ENCODE measurements around the gene LGALS1. TPM values are rescaled to one million over a fixed set of nuclear protein-coding genes. Genes with fewer than 3 reads are reported as not detected.

Gene LGALS1
- total RNA-seq, 1 experiment from 2014 or later = 32.8 TPM

DNA sequence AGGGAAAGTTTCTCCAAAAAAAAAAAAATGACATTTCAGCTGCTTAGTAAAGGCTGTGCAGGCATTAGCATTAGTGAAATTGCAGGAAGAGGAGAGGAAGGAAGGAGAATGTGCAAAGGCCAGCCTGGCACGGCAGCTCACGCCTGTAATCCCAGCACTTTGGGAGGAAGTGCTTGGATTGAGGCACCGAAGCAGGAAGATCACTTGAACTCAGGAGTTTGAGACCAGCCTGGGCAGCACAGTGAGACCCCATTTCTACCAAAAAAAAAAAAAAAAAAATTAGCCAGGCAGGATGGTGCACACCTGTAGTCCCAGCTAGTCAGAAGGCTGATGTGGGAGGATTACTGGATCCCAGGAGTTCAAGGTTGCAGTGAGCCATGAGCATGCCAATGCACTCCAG lies 29.2 kb downstream of the LGALS1 start:
- Histone ChIP-seq H3K4me1 (ENCODE audit: insufficient read depth, low read length) (no peaks in the 10 kb centered on the region), H4K20me1 (ENCODE audit: control insufficient read depth, insufficient read depth, insufficient read length) (no peaks in the 10 kb centered on the region), H3K9ac (ENCODE audit: extremely low read depth, insufficient read length, low read length) (no peak overlapping the region), H3K56ac (ENCODE audit: insufficient read length, low read depth, low read length) (no peak overlapping the region), H2AK5ac (ENCODE audit: insufficient read length, low read length) (no peak overlapping the region), H3K4me2 (ENCODE audit: insufficient read depth, insufficient read length, low read length) (no peak overlapping the region), H3T11ph (ENCODE audit: low read length) (no peak overlapping the region), H3K14ac (ENCODE audit: insufficient read depth, low read length) (no peak overlapping the region), H3K79me1 (ENCODE audit: insufficient read depth, low read depth, low read length, poor library complexity, severe bottlenecking) (no peaks in the 10 kb centered on the region), H3K27me3 (ENCODE audit: insufficient read depth, low read length) (no peaks in the 10 kb centered on the region), H2BK5ac (ENCODE audit: insufficient read length, low read length) (no peak overlapping the region), H3K27ac (ENCODE audit: insufficient read length, low read depth, low read length) (no peak overlapping the region), H2BK12ac (ENCODE audit: insufficient read length, low read depth, low read length) (no peak overlapping the region), H2BK120ac (ENCODE audit: low read depth, low read length, poor library complexity, severe bottlenecking) (no peak overlapping the region), H4K91ac (ENCODE audit: insufficient read length, low read depth, low read length) (no peak overlapping the region), H2AFZ (ENCODE audit: low read length) (no peak overlapping the region), H3K23me2 (ENCODE audit: insufficient read length, low read depth, low read length, poor library complexity, severe bottlenecking) (no peaks in the 10 kb centered on the region), H2BK15ac (ENCODE audit: low read depth, low read length) (no peak overlapping the region), H3K79me2 (ENCODE audit: insufficient read depth, low read length) (no peaks in the 10 kb centered on the region; the same call in 1 of the 2 replicates), H4K5ac (ENCODE audit: insufficient read length, low read depth, low read length) (no peak overlapping the region), H2BK20ac (ENCODE audit: low read depth, low read length, poor library complexity, severe bottlenecking) (no peak overlapping the region), H3K9me3 (ENCODE audit: control insufficient read depth, low read depth, low read length) (no peaks in the 10 kb centered on the region), H3K18ac (ENCODE audit: insufficient read length, low read depth, low read length) (no peak overlapping the region), H3K4ac (ENCODE audit: low read depth, low read length) (no peak overlapping the region), H4K8ac (replicated peaks; ENCODE audit: insufficient read length, low read depth, low read length) (no peak overlapping the region), H3K23ac (ENCODE audit: insufficient read length, low read depth, low read length) (no peak overlapping the region)
- no CpG with 5 or more reads among the region's 3 CpGs for WGBS (ENCODE audit: extremely low coverage, insufficient read length, low lambda C conversion rate)
- no peak for DNase-seq
- TF ChIP-seq, protein P1, sequence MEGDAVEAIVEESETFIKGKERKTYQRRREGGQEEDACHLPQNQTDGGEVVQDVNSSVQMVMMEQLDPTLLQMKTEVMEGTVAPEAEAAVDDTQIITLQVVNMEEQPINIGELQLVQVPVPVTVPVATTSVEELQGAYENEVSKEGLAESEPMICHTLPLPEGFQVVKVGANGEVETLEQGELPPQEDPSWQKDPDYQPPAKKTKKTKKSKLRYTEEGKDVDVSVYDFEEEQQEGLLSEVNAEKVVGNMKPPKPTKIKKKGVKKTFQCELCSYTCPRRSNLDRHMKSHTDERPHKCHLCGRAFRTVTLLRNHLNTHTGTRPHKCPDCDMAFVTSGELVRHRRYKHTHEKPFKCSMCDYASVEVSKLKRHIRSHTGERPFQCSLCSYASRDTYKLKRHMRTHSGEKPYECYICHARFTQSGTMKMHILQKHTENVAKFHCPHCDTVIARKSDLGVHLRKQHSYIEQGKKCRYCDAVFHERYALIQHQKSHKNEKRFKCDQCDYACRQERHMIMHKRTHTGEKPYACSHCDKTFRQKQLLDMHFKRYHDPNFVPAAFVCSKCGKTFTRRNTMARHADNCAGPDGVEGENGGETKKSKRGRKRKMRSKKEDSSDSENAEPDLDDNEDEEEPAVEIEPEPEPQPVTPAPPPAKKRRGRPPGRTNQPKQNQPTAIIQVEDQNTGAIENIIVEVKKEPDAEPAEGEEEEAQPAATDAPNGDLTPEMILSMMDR (conservative IDR thresholded peaks at IDR 0.05) = no peak
- H3K9me3 Mint-ChIP-seq = no peaks in the 10 kb centered on the region; a peak in 1 of 5 replicates
- H3K27ac Mint-ChIP-seq = no peak overlapping the region
- H3K4me1 Mint-ChIP-seq = peaks cover 0 to 3% of the 10 kb centered on the region in 2 experiments; a peak in 1 of 4 replicates
- H3K36me3 Mint-ChIP-seq (ENCODE audit: insufficient read depth in 1 of 3, low read depth in 3 of 3) = peaks cover 34 to 77% (median 76%) of the 10 kb centered on the region in 3 experiments; a peak in 6 of 7 replicates
- H3K27me3 Mint-ChIP-seq (ENCODE audit: low read depth) = no peaks in the 10 kb centered on the region
- no peak overlapping the region for H3K4me3 Mint-ChIP-seq
